Embryonic facial prominence (tissue), 1 donor: ENCODE measurements around the gene AKR1B1.

ENCODE experiments used
- DNase-seq: peaks from one replicate; pipeline ENCODE4 v3.0.0-alpha.2; 2016; ENCODE audit errors: extremely low spot score

AKR1B1 gene

GRCh38 chr7:134444961-134445315, 14.0 kb downstream of the AKR1B1 start:
- DNase-seq, result no peak

GRCh38 chr7:134444198-134444960, 14.5 kb downstream of the AKR1B1 start:
- no peak for DNase-seq

DNA sequence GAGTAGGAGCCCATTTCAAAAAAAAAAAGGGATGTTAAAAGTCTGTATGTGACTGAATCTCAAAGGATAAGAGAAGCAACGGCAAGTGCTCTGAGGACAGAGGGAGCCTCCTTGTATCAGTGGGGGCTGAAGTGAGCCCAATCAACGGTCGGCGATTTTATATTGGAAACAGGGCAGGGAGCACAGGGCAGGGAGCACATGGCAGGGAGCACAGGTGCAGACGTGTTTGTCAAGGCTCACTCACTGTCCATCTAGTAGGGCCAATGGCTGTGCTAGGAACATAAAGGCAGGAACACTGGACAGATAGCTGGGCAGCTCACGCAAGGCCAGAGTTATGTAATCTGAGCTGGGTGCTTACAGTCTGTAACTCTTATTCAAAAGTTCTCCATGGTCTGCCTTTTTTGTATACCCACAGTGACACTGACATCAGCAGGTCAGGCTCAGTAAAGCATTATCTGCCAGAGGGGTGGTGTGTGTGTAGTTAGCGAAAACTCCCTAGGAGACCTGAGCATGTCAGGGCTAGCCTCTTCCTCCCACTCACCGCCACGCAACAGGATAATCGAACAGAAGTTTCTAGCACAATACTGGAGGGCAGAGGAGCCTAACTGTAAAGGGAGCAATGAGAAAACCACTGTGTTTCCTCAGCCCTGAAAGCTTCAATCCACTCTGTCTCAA, 15.4 kb downstream of the AKR1B1 start:
- DNase-seq, result no peak

- DNase-seq, result no peak
These were observed 16.3 kb downstream of the AKR1B1 start for GRCh38 chr7:134442441-134443220.

GRCh38 chr7:134441264-134441663, 17.6 kb downstream of the AKR1B1 start:
- DNase-seq, result no peak

DNA sequence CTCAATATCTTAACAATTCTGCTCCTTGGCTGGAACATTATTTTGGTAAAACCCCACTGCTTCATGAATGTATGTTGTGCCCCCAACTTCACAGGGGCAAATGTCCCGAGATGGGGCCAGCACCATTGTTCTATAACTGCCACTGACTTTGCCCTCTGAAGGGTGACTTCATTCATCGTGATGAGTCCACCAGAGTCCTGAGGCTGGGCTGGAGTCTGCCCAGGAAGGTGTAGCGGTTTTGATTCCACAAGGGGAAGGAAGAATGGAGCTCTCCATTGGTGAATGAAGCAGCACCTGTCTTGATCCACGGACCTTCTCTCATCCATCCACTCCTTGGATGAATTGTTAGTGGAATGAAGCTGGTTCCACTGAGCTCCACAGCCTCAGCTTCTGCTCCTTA, 18.4 kb downstream of the AKR1B1 start:
- DNase-seq, result no peak

DNA sequence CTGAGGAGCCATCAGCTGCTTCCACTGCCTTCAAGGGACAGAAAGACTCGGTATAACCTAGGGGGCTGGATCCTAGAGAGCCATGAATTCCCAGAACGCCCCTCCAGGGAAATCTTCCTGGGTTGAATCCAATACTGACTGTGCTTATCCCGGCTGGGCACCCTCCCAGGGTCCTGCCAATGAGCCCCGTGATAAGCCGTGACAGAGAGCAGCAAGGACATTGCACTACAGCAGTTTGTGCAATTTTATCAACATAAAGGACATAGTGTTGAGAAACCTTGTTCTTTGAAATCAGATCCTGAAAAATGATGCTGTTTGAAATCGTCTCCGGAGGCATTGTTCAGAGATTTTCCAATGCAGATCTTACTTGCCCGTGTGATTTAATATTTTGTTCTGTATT, 18.8 kb downstream of the AKR1B1 start:
- DNase-seq, result no peak

DNA sequence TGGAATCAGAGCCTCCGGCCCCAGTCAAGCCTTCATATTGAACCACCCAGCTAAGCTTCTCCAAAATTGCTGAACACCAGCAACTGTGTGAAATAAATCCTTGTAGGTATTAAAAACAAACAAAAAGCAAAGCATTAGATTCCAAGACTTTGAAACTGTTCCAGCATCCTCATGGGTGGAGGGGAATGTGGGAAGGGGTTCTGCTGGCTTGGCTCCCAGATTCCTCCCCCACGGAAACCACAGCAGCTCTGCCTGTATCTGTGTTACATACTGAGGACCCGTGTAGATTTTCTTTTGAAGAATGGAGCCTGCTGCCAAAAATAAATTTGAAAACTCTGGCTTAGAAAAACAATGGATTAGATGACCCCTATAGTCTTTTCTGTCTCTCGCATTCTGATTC, 20.0 kb downstream of the AKR1B1 start:
- no peak for DNase-seq

DNA sequence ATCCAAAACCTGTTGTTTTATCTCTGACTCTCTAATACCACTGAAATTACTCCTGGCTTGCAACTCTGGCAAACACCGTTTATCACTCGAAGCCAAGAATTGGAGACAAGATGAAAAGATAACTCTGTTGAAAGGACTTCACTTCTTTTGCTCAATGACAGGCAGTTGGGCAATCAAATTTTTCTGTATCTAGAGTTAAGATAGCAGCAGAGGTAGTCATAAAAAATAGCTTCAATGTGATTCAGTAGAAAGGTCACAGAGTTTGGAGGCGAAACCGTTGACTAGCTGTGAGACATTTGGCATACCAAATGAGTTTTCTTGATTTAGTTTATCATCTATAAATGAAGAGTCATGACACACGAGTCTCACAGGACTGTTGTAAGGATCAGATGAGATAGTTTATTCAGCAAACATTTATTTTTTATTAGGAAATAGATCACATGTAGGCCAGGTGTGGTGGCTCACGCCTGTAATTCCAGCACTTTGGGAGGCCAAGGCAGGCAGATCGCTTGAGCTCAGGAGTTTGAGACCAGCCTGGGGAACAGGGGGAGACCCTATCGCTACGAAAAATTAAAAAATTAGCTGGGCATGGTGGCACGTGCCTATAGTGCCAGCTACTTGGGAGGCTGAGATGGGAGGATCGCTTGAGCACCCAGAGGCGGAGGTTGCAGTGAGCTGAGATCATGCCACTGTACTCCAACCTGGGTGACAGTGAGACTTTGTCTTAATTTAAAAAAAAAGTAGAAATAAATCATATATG, 23.6 kb downstream of the AKR1B1 start:
- no peak for DNase-seq

GRCh38 chr7:134434701-134435100, 24.2 kb downstream of the AKR1B1 start:
- DNase-seq, result no peak

- no peak for DNase-seq
These were observed 25.5 kb downstream of the AKR1B1 start for GRCh38 chr7:134433430-134433829.

- DNase-seq, result peak; percentile 63
These were observed 26.4 kb downstream of the AKR1B1 start for GRCh38 chr7:134432296-134433152.

- no peak for DNase-seq
These were observed 27.1 kb downstream of the AKR1B1 start for GRCh38 chr7:134431815-134432214.

DNA sequence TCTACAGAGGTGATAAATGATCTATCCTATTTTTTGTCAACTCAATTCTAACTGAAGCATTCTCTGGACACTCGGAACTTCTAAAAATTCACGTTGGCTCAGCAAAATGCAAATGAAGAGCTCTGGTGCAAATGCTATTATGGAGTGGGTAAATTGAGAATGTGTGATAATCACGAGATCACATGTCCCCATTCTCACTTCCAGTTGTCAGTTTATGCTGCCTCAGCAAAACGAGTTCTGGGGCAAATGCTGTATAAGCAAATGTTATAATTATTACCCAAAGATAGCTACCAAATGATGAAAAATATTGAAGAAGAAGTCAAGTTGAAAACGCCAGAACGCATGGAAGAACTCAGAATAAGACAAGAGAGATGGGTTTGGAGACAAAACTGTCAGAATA, 29.4 kb downstream of the AKR1B1 start:
- no peak for DNase-seq

GRCh38 chr7:134428942-134429341, 30.0 kb downstream of the AKR1B1 start:
- no peak for DNase-seq

DNA sequence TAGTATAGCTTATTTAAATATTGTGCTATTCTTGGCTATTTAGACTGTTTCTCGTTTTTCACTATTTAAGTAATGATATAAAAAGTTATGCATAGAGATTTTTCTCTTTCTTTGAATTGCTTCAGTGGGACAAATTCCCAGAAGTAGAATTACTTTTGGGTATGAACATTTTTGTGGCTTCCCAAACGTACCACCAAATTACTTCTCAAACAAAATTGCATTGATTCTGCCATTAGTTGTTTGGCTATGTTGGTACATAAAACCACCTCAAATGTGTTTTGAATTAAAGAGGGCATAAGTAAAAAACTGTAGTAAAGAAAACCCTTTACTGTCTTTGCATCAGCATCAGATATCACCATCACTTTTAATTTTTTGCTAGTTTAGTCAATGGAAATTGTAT, 31.0 kb downstream of the AKR1B1 start:
- DNase-seq, result peak; percentile 22

DNA sequence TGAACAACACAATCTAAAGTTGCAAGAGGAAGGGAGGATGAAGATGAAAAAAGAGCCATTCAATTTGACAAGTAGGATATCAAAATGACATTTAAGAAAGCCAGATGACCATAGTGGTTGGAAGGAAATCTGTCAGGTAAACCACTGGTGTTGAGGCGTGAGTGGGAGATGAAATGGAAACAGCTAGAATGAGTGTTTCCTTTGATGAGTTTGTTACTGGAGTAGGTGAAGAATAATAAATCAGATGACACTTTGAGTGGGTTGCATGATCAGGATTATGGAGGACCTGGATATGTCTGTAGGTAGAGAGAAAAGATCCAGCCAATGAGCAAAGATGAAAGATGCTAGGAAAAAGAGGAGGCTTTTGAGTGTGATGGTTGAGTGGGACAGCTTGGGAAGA, 33.1 kb downstream of the AKR1B1 start:
- DNase-seq, result no peak

GRCh38 chr7:134422638-134423037, 36.3 kb downstream of the AKR1B1 start:
- no peak for DNase-seq

- no peak for DNase-seq
These were observed 36.9 kb downstream of the AKR1B1 start for GRCh38 chr7:134422008-134422407.

DNA sequence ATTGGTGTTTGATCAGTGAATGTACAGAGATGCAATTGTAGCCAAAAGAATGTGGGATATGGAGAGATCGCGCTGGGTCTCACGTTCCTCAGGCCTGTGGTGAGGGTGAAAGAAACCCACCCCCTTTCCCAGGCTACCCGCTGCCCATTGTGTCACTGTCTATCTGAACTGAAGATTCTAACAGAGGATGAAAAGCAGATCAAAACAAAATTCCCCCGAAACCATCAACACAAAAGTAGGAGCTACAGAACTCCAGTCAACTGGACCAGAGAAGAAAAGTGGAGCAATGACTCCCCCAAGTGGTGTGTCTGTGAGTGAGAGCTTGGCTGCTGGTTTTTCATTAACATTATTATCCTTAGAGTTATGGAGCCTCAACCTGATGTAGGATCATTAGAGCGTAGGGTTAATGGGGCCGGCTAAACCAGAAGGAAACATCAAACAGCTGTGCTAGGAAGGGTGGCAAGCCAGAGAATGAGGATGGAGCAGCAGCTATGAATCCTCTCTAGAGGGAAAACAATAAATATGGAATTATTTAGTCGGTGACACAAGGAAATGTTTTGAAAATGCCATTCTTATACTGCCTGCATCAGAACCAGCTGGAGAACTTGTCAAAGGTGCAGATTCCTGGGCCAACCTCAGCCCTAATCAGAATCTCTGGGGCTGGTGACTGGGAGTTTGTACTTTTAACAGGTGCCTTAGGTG, 38.3 kb downstream of the AKR1B1 start:
- DNase-seq, result no peak
